ENCODE measurements around the gene DENND4A. TPM values are rescaled to one million over a fixed set of nuclear protein-coding genes. Genes with fewer than 3 reads are reported as not detected.

DENND4A gene
- total RNA-seq, 1 experiment from 2014 or later: 6.2 TPM

- intact Hi-C loops (cut with micrococcal nuclease): no loop called here
- no peaks in the 10 kb centered on the region for H3K4me1 ChIP-seq (ENCODE audit: insufficient read depth, low read length)
- POLR2A ChIA-PET (ENCODE audit: unreplicated experiment): no interaction called here
Measured at GRCh38 chr15:65759441-65759840, 32.7 kb downstream of the DENND4A start.

DNA sequence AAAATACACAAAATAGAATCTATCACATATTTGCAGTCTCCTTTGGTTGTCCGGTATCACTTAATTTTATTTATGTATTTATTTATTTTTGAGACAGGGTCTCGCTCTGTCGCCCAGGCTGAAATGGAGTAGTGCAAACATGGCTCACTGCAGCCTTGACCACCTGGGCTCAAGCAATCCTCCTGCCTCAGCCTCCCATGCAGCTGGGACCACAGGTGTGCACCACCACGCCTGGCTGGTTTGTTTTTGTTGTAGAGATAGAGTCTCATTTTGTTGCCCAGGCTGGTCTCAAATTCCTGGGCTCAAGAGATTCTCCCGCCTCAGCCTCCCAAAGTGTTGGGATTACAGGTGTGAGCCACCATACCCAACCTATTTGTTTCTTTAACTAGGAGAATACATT lies 33.9 kb downstream of the DENND4A start:
- ChIA-PET POLR2A (ENCODE audit: unreplicated experiment) (no interaction called here), CTCF (no interaction called here)
- Histone ChIP-seq H3F3A (ENCODE audit: low read length, unreplicated experiment) (no peaks in the 10 kb centered on the region), H3K27me3 (ENCODE audit: low read length) (no peaks in the 10 kb centered on the region), H3K9ac (ENCODE audit: low read length) (no peak overlapping the region), H3K4me3 (ENCODE audit: low read length) (no peak overlapping the region), H4K20me1 (ENCODE audit: low read length) (no peaks in the 10 kb centered on the region), H2AFZ (ENCODE audit: low read length) (no peak overlapping the region), H3K4me2 (ENCODE audit: low read length) (no peak overlapping the region), H3K9me3 (ENCODE audit: low read length) (no peaks in the 10 kb centered on the region), H3K9me2 (replicated peaks; ENCODE audit: low read length) (no peaks in the 10 kb centered on the region), H3K4me1 (ENCODE audit: insufficient read depth, low read length) (no peaks in the 10 kb centered on the region), H3K79me2 (ENCODE audit: low read length) (no peaks in the 10 kb centered on the region), H3K36me3 (ENCODE audit: low read depth, low read length) (no peaks in the 10 kb centered on the region), H3K27ac (ENCODE audit: low read length) (no peak overlapping the region)
- no TSS peak for BruUV-seq (replicated peaks)
- no peak for DNase-seq
- intact Hi-C loops (cut with micrococcal nuclease): no loop called here
- no peak for ATAC-seq
- TF ChIP-seq EZH2 (IDR thresholded peaks at IDR 0.05; ENCODE audit: low read length, unreplicated experiment) (no peak), EZH2phosphoT487 (IDR thresholded peaks at IDR 0.05; ENCODE audit: borderline replicate concordance, low read length) (no peak)

More at GRCh38 chr15:65759441-65759840, 32.7 kb downstream of the DENND4A start:
- no peaks in the 10 kb centered on the region for H3K9me2 ChIP-seq (replicated peaks; ENCODE audit: low read length)
- no peaks in the 10 kb centered on the region for H3K27me3 ChIP-seq (ENCODE audit: low read length)
- H3K79me2 ChIP-seq (ENCODE audit: low read length): no peaks in the 10 kb centered on the region
- no peaks in the 10 kb centered on the region for H3K36me3 ChIP-seq (ENCODE audit: low read depth, low read length)
- H3K4me2 ChIP-seq (ENCODE audit: low read length): no peak overlapping the region
- H2AFZ ChIP-seq (ENCODE audit: low read length): no peak overlapping the region
- no peaks in the 10 kb centered on the region for H3F3A ChIP-seq (ENCODE audit: low read length, unreplicated experiment)
- no peak overlapping the region for H3K4me3 ChIP-seq (ENCODE audit: low read length)
- no peaks in the 10 kb centered on the region for H3K9me3 ChIP-seq (ENCODE audit: low read length)
- ATAC-seq: no peak
- BruUV-seq (replicated peaks): no TSS peak
- no peak for TF ChIP-seq EZH2phosphoT487 (IDR thresholded peaks at IDR 0.05; ENCODE audit: borderline replicate concordance, low read length)
- no peak for TF ChIP-seq EZH2 (IDR thresholded peaks at IDR 0.05; ENCODE audit: low read length, unreplicated experiment)
- TF ChIP-seq, protein P1, sequence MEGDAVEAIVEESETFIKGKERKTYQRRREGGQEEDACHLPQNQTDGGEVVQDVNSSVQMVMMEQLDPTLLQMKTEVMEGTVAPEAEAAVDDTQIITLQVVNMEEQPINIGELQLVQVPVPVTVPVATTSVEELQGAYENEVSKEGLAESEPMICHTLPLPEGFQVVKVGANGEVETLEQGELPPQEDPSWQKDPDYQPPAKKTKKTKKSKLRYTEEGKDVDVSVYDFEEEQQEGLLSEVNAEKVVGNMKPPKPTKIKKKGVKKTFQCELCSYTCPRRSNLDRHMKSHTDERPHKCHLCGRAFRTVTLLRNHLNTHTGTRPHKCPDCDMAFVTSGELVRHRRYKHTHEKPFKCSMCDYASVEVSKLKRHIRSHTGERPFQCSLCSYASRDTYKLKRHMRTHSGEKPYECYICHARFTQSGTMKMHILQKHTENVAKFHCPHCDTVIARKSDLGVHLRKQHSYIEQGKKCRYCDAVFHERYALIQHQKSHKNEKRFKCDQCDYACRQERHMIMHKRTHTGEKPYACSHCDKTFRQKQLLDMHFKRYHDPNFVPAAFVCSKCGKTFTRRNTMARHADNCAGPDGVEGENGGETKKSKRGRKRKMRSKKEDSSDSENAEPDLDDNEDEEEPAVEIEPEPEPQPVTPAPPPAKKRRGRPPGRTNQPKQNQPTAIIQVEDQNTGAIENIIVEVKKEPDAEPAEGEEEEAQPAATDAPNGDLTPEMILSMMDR (conservative IDR thresholded peaks at IDR 0.05; ENCODE audit: low read depth, low read length): no peak
- CTCF ChIA-PET: no interaction called here
- no peak for DNase-seq
- no peak overlapping the region for H3K27ac ChIP-seq (ENCODE audit: low read length)
- no peak overlapping the region for H3K9ac ChIP-seq (ENCODE audit: low read length)
- no peaks in the 10 kb centered on the region for H4K20me1 ChIP-seq (ENCODE audit: low read length)

- Histone ChIP-seq H3K9me2 (replicated peaks; ENCODE audit: low read length) (no peaks in the 10 kb centered on the region), H3K79me2 (ENCODE audit: low read length) (no peaks in the 10 kb centered on the region), H4K20me1 (ENCODE audit: low read length) (no peaks in the 10 kb centered on the region), H3K4me3 (ENCODE audit: low read length) (no peak overlapping the region), H3F3A (ENCODE audit: low read length, unreplicated experiment) (no peaks in the 10 kb centered on the region), H3K27ac (ENCODE audit: low read length) (no peak overlapping the region), H2AFZ (ENCODE audit: low read length) (no peak overlapping the region), H3K36me3 (ENCODE audit: low read depth, low read length) (no peaks in the 10 kb centered on the region), H3K9me3 (ENCODE audit: low read length) (no peaks in the 10 kb centered on the region), H3K4me1 (ENCODE audit: insufficient read depth, low read length) (no peaks in the 10 kb centered on the region), H3K4me2 (ENCODE audit: low read length) (no peak overlapping the region), H3K9ac (ENCODE audit: low read length) (no peak overlapping the region), H3K27me3 (ENCODE audit: low read length) (no peaks in the 10 kb centered on the region)
- CTCF ChIA-PET: no interaction called here
- TF ChIP-seq EZH2phosphoT487 (IDR thresholded peaks at IDR 0.05; ENCODE audit: borderline replicate concordance, low read length) (no peak), EZH2 (IDR thresholded peaks at IDR 0.05; ENCODE audit: low read length, unreplicated experiment) (no peak)
- TF ChIP-seq, protein P1 (conservative IDR thresholded peaks at IDR 0.05; ENCODE audit: low read depth, low read length): no peak
- no TSS peak for BruUV-seq (replicated peaks)
- DNase-seq (no peak), ATAC-seq (no peak)
- intact Hi-C loops (cut with micrococcal nuclease): no loop called here
- POLR2A ChIA-PET (ENCODE audit: unreplicated experiment): no interaction called here
Measured at GRCh38 chr15:65757256-65757655, 34.8 kb downstream of the DENND4A start.
